GM10266 (cell line): ENCODE results near the gene STEAP2.
"Not testable (repeated sequence)": the region's sequence is repeated elsewhere in the genome, so short reads cannot be mapped to it uniquely, and the experiment has no call there.

ENCODE experiments used
- DNase-seq: peaks from one replicate; pipeline ENCODE4 v3.0.0; 2012; ENCODE audit errors: extremely low spot score
- CTCF ChIP-seq: IDR thresholded peaks from 2 replicates; pipeline ENCODE4 v1.5.1; 2012; ENCODE audit warnings: mild to moderate bottlenecking, low read depth; ENCODE audit not compliant: control insufficient read depth, insufficient read depth; ENCODE audit errors: missing control alignments

Gene STEAP2

GRCh38 chr7:90243556-90243955, 32.0 kb downstream of the STEAP2 start:
- DNase-seq = no peak
- TF ChIP-seq CTCF = no peak

- TF ChIP-seq CTCF = no peak
These were observed 33.0 kb downstream of the STEAP2 start for GRCh38 chr7:90244565-90244908.

GRCh38 chr7:90244909-90245851, 33.6 kb downstream of the STEAP2 start, which contains the start of gene CFAP69:
CFAP69 (plus strand) TSS chr7:90245174; CDS start chr7:90245425, 251 bp downstream.
- DNase-seq = peak; percentile 78
- no peak for TF ChIP-seq CTCF

More at GRCh38 chr7:90244565-90244908, 33.0 kb downstream of the STEAP2 start:
- no peak for DNase-seq

GRCh38 chr7:90246171-90246570, 34.6 kb downstream of the STEAP2 start:
- no peak for TF ChIP-seq CTCF
- DNase-seq = no peak

- no peak for TF ChIP-seq CTCF
- DNase-seq = no peak
These were observed 37.2 kb downstream of the STEAP2 start for GRCh38 chr7:90248706-90249105.

- no peak for TF ChIP-seq CTCF
- DNase-seq = no peak
These were observed 39.2 kb downstream of the STEAP2 start for GRCh38 chr7:90250601-90251303.

- TF ChIP-seq CTCF = no peak
- no peak for DNase-seq
These were observed 39.7 kb downstream of the STEAP2 start for GRCh38 chr7:90251304-90251635.

- not testable (repeated sequence) for DNase-seq
These were observed 44.5 kb downstream of the STEAP2 start for GRCh38 chr7:90256011-90256410.
